GM06990 (cell line): ENCODE data around the gene GAS7.
A peak's percentile ranks its signal among the peaks of the same experiment; 100 is the strongest.

Experiments used
- DNase-seq: peaks from one replicate; pipeline ENCODE4 v3.0.0-alpha.2; 2011; ENCODE audit not compliant: insufficient read length; ENCODE audit errors: extremely low read depth
- H3K27me3 ChIP-seq: replicated peaks from 2 replicates; pipeline ENCODE4 v1.6.0; 2011; ENCODE audit warnings: low read length; ENCODE audit not compliant: control insufficient read depth, insufficient read depth
- H3K36me3 ChIP-seq: 2 replicates; pipeline ENCODE4 v1.5.1; 2011; ENCODE audit warnings: low read length; ENCODE audit not compliant: control insufficient read depth, insufficient read depth
- H3K4me3 ChIP-seq: replicated peaks from 2 replicates; pipeline ENCODE4 v1.5.1; 2011; ENCODE audit warnings: low read depth, mild to moderate bottlenecking, control low read depth, low read length
- CTCF ChIP-seq: IDR thresholded peaks from 2 replicates; pipeline ENCODE4 v1.5.1; 2011; ENCODE audit warnings: low read length, control low read depth, mild to moderate bottlenecking, inconsistent platforms; ENCODE audit not compliant: insufficient read depth, poor library complexity, severe bottlenecking

Gene GAS7

GRCh38 chr17:9883451-9883850 lies 315.0 kb downstream of the GAS7 start:
- Histone ChIP-seq H3K36me3 (no peaks in the 10 kb centered on the region), H3K27me3 (no peaks in the 10 kb centered on the region; the same call in none of the 2 replicates), H3K4me3 (no peak overlapping the region)
- no peak for TF ChIP-seq CTCF
- no peak for DNase-seq

DNA sequence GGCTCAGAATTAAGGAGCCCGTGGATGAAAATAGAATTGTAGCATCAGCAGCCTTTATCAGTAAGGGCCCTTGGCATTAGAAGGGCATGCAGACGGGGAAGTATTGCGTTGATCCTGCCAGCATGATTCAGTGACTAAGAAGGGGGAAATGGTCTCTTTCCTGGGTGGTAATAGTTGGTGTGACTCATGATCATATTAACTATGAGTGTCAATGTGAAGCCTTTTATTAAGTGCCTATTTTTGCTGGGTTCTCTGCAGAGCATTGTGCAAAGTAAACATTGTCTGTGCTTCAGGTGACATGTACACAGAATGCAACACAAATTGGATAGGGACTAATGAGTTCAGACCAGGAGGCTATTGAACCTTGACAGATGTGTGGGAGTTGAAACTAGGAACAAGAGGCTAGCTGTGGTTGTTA lies 317.8 kb downstream of the GAS7 start:
- no peak overlapping the region for H3K4me3 ChIP-seq
- no peaks in the 10 kb centered on the region for H3K36me3 ChIP-seq
- peak; percentile 25 for DNase-seq
- H3K27me3 ChIP-seq: no peaks in the 10 kb centered on the region
- no peak for TF ChIP-seq CTCF

GRCh38 chr17:9878786-9879525 lies 319.4 kb downstream of the GAS7 start:
- Histone ChIP-seq H3K27me3 (no peaks in the 10 kb centered on the region), H3K4me3 (no peak overlapping the region), H3K36me3 (no peaks in the 10 kb centered on the region)
- DNase-seq: no peak
- TF ChIP-seq CTCF: no peak

DNA sequence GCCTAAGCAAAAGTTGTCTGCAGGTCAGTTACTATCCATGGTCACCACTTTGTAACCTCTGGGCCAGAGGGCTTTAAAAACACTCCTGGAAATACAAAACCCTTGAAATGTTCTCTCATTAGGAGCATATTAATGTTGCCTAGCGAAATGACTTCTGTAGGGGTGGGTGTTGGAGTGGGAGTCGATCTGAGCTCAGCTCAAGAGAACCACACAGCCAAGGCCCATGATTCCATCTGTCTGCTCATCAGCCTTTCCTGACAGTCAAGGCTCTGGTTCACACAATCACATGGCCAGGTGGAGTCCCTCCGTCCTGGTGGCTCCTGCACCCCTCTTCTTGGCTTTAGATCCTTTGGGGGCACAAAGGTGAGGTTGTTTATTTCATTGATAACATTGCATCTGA lies 320.1 kb downstream of the GAS7 start:
- H3K27me3 ChIP-seq: no peaks in the 10 kb centered on the region
- no peak for TF ChIP-seq CTCF
- DNase-seq: no peak
- H3K36me3 ChIP-seq: no peaks in the 10 kb centered on the region
- H3K4me3 ChIP-seq: no peak overlapping the region

- H3K27me3 ChIP-seq: peaks cover under 1% of the 10 kb centered on the region; the same call in 1 of the 2 replicates
- H3K36me3 ChIP-seq: no peaks in the 10 kb centered on the region
- no peak for TF ChIP-seq CTCF
- H3K4me3 ChIP-seq: no peak overlapping the region
- DNase-seq: no peak
Measured at GRCh38 chr17:9875441-9875840, 323.0 kb downstream of the GAS7 start.
